Panc1 (cell line): ENCODE data around the gene GAL3ST1.

Experiments
- POLR2AphosphoS5 ChIP-seq: IDR thresholded peaks from 2 replicates; pipeline ENCODE4 v1.6.1; 2012; ENCODE audit warnings: mild to moderate bottlenecking, low read depth, low read length, moderate library complexity
- TF ChIP-seq, protein P1 (sequence below): fragments of 450-650 bp; IDR thresholded peaks from 2 replicates; pipeline ENCODE4 v1.5.1; 2017; ENCODE audit warnings: mild to moderate bottlenecking

DNA sequence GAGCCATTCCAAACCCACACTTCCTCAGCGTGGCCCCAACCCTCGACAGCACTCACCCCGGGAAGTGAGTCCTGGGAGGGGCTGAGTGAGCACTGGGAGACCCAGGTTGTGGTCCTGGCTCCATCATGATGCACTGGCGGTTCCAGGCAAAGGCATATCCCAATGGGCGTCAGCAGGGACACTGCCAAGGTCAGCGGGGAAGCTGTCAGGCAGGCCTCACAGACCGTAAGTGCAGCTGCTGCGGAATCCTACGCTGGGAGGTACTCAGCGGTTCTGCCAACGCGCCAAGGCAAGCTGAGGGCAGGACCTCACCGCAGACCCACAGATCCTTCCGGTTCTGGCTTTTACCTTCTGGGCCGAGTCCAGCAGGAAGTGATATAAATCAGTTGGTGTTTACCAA, 1.4 kb upstream of the GAL3ST1 start:
- TF ChIP-seq, protein P1, sequence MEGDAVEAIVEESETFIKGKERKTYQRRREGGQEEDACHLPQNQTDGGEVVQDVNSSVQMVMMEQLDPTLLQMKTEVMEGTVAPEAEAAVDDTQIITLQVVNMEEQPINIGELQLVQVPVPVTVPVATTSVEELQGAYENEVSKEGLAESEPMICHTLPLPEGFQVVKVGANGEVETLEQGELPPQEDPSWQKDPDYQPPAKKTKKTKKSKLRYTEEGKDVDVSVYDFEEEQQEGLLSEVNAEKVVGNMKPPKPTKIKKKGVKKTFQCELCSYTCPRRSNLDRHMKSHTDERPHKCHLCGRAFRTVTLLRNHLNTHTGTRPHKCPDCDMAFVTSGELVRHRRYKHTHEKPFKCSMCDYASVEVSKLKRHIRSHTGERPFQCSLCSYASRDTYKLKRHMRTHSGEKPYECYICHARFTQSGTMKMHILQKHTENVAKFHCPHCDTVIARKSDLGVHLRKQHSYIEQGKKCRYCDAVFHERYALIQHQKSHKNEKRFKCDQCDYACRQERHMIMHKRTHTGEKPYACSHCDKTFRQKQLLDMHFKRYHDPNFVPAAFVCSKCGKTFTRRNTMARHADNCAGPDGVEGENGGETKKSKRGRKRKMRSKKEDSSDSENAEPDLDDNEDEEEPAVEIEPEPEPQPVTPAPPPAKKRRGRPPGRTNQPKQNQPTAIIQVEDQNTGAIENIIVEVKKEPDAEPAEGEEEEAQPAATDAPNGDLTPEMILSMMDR, result no peak
- TF ChIP-seq POLR2AphosphoS5, result no peak
